ENCODE measurements around the gene COPS2.
"Not testable (repeated sequence)": the region's sequence is repeated elsewhere in the genome, so short reads cannot be mapped to it uniquely, and the experiment has no call there.

COPS2 gene

GRCh38 chr15:49179433-49180190, 24.2 kb upstream of the COPS2 start:
- Histone ChIP-seq H3K27me3 (ENCODE audit: insufficient read depth, low read depth, severe bottlenecking) (no peaks in the 10 kb centered on the region), H3K9me3 (ENCODE audit: severe bottlenecking) (no peaks in the 10 kb centered on the region), H3K27ac (no peak overlapping the region), H3K36me3 (no peaks in the 10 kb centered on the region), H3K4me3 (ENCODE audit: low read depth, low read length) (no peak overlapping the region)
- TF ChIP-seq, protein P1, sequence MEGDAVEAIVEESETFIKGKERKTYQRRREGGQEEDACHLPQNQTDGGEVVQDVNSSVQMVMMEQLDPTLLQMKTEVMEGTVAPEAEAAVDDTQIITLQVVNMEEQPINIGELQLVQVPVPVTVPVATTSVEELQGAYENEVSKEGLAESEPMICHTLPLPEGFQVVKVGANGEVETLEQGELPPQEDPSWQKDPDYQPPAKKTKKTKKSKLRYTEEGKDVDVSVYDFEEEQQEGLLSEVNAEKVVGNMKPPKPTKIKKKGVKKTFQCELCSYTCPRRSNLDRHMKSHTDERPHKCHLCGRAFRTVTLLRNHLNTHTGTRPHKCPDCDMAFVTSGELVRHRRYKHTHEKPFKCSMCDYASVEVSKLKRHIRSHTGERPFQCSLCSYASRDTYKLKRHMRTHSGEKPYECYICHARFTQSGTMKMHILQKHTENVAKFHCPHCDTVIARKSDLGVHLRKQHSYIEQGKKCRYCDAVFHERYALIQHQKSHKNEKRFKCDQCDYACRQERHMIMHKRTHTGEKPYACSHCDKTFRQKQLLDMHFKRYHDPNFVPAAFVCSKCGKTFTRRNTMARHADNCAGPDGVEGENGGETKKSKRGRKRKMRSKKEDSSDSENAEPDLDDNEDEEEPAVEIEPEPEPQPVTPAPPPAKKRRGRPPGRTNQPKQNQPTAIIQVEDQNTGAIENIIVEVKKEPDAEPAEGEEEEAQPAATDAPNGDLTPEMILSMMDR (IDR thresholded peaks at IDR 0.05; ENCODE audit: low read depth, low read length) = no peak
- no peak for DNase-seq

GRCh38 chr15:49178497-49178896, 23.1 kb upstream of the COPS2 start:
- no peaks in the 10 kb centered on the region for H3K27me3 ChIP-seq (ENCODE audit: insufficient read depth, low read depth, severe bottlenecking)
- no peak overlapping the region for H3K27ac ChIP-seq
- no peak overlapping the region for H3K4me3 ChIP-seq (ENCODE audit: low read depth, low read length)
- H3K9me3 ChIP-seq (ENCODE audit: severe bottlenecking) = no peaks in the 10 kb centered on the region
- DNase-seq = no peak
- no peaks in the 10 kb centered on the region for H3K36me3 ChIP-seq
- TF ChIP-seq, protein P1 (IDR thresholded peaks at IDR 0.05; ENCODE audit: low read depth, low read length) = no peak

DNA sequence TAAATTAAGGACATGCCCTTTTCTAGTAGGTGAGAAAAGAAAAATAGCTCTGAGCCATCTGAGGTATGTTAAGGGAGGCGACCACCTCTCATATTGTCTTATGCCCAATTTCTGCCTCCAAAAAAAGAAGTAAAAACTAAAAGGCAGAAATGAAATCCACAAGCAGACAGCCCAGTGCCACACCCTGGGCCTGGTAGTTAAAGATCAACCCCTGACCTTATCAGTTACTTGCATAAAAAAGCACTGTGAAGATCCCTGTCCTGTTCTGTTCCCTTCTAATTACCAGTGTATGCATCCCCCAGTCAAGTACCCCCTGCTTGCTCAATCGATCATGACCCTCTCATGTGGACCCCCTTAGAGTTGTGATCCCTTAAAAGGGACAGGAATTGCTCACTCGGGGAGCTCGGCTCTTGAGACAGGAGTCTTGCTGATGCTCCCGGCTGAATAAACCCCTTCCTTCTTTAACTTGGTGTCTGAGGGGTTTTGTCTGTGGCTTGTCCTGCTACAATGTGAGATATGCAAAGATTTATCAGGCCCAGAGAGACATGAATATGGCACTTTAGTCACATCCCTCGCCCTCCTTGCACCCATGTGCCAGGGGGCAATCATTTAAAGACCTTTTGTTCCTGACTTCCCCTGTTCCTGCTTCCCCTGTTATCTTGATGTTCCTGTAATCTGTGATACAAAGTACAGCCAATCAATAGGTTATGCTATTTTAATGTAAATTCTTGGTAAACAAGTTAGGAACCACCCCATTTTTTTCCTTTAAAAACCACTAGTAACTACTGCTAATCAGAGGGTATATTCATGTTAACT, 20.4 kb upstream of the COPS2 start:
- DNase-seq; H3K27me3 ChIP-seq (ENCODE audit: insufficient read depth, low read depth, severe bottlenecking); H3K27ac ChIP-seq; H3K9me3 ChIP-seq (ENCODE audit: severe bottlenecking); H3K4me3 ChIP-seq (ENCODE audit: low read depth, low read length); H3K36me3 ChIP-seq: not testable (repeated sequence)

DNA sequence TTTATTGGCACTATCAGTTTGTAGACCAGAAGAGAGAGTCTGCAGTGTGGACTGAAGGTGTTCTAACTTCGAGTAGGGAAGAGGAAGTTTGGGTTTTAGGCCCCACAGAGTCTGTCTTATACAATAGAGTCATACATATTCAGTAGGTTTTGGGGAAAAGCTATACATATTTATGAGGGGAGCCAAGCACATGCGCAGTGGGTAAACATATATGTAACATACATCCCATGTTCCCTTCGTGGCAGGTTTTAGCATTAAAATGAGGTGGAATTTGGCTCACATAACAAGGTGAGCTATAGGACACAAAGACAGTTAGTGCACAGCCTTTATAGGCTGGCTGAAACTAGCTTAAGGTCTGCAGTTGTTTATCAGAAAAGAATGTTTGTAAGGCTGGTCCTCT, 19.5 kb upstream of the COPS2 start:
- no peaks in the 10 kb centered on the region for H3K27me3 ChIP-seq (ENCODE audit: insufficient read depth, low read depth, severe bottlenecking)
- H3K9me3 ChIP-seq (ENCODE audit: severe bottlenecking) = no peaks in the 10 kb centered on the region
- DNase-seq = no peak
- TF ChIP-seq, protein P1 (IDR thresholded peaks at IDR 0.05; ENCODE audit: low read depth, low read length) = no peak
- no peak overlapping the region for H3K27ac ChIP-seq
- H3K36me3 ChIP-seq = no peaks in the 10 kb centered on the region
- no peak overlapping the region for H3K4me3 ChIP-seq (ENCODE audit: low read depth, low read length)

- Histone ChIP-seq H3K9me3 (ENCODE audit: severe bottlenecking) (no peaks in the 10 kb centered on the region), H3K4me3 (ENCODE audit: low read depth, low read length) (no peak overlapping the region), H3K27me3 (ENCODE audit: insufficient read depth, low read depth, severe bottlenecking) (no peaks in the 10 kb centered on the region), H3K27ac (no peak overlapping the region), H3K36me3 (no peaks in the 10 kb centered on the region)
- TF ChIP-seq, protein P1 (IDR thresholded peaks at IDR 0.05; ENCODE audit: low read depth, low read length) = no peak
- no peak for DNase-seq
Measured at GRCh38 chr15:49171790-49172189, 16.4 kb upstream of the COPS2 start.

GRCh38 chr15:49169880-49170597, 14.6 kb upstream of the COPS2 start, which contains the start of gene GALK2:
GALK2 (plus strand) TSS chr15:49170247; CDS start chr15:49170323, 76 bp downstream.
- TF ChIP-seq, protein P1 (IDR thresholded peaks at IDR 0.05; ENCODE audit: low read depth, low read length) = no peak
- Histone ChIP-seq H3K4me3 (ENCODE audit: low read depth, low read length) (peak within 1 kb of the TSS; percentile 85), H3K9me3 (ENCODE audit: severe bottlenecking) (no peaks in the 10 kb centered on the region), H3K36me3 (no peaks in the 10 kb centered on the region), H3K27me3 (ENCODE audit: insufficient read depth, low read depth, severe bottlenecking) (no peaks in the 10 kb centered on the region), H3K27ac (peak within 1 kb of the TSS; percentile 73)
- DNase-seq = peak; percentile 93

Data from WERI-Rb-1 (cell line).